GM12878 (cell line): Measurements from ENCODE around the gene EPHB2. TPM values are rescaled to one million over a fixed set of nuclear protein-coding genes. Genes with fewer than 3 reads are reported as not detected.

Experiments
- ATAC-seq: fragments of 200-7000 bp; cut with Tn5 transposase; 3 replicates; pipeline ENCODE4 v1.9.1; 2020; ENCODE audit warnings: mild to moderate bottlenecking, moderate library complexity
- BruUV-seq: library from RNA; stranded (reverse); fragments of 400-500 nt; replicated peaks from 2 replicates; lab custom pipeline; 2021; lab: Mats Ljungman, UMichigan
- CTCF ChIA-PET: fragments of 300-600 bp; sonication (Branson Sonifier 250); formaldehyde crosslinking; extraction: SDS; loops from one replicate; lab custom pipeline; 2021; ENCODE audit warnings: inconsistent platforms; lab: Yijun Ruan, JAX
- POLR2A ChIA-PET: fragments of 350-600 bp; formaldehyde crosslinking; extraction: SDS; loops from one replicate; lab custom pipeline; 2021; ENCODE audit warnings: inconsistent platforms; lab: Charles Lee
- RAD21 ChIA-PET: fragments of 300-600 bp; sonication (Branson Sonifier 250); formaldehyde crosslinking; loops from one replicate; lab custom pipeline; 2023; ENCODE audit warnings: antibody characterized with exemption; ENCODE audit not compliant: unreplicated experiment; lab: Charles Lee
- SMC1A ChIA-PET: fragments of 300-600 bp; sonication (Branson Sonifier 250); formaldehyde crosslinking; loops from one replicate; lab custom pipeline; 2023; ENCODE audit not compliant: unreplicated experiment, uncharacterized antibody; lab: Charles Lee
- DNase-seq: peaks from one replicate; pipeline ENCODE4 v3.0.0-alpha.2; 2011; ENCODE audit warnings: low read depth, low spot score
- FAIRE-seq: peaks from 3 replicates; lab custom pipeline; 2011; peaks lifted over from hg19 to GRCh38; lab: Jason Lieb, UNC
- H2AFZ ChIP-seq: 2 replicates; pipeline ENCODE4 v1.6.0; 2011; ENCODE audit warnings: low read depth, low read length, control low read depth; ENCODE audit not compliant: control insufficient read depth
- H3K27ac ChIP-seq: 2 replicates; pipeline ENCODE4 v1.5.1; 2011; ENCODE audit warnings: control low read depth; ENCODE audit not compliant: control insufficient read depth, insufficient read depth
- H3K27me3 ChIP-seq, 2 experiments: replicated peaks in 1 of 2; 2 replicates each; pipeline versions ENCODE4 v1.6.0 to v1.6.1; 2011; ENCODE audit warnings: low read length in 1 of 2; ENCODE audit not compliant: control insufficient read depth in 2 of 2, insufficient read depth in 2 of 2
- H3K36me3 ChIP-seq, 2 experiments: 2 replicates each; pipeline ENCODE4 v1.5.1; 2011; ENCODE audit warnings: low read length in 1 of 2; ENCODE audit not compliant: control insufficient read depth in 2 of 2, insufficient read depth in 2 of 2
- H3K4me1 ChIP-seq: 2 replicates; pipeline ENCODE4 v1.6.1; 2011; ENCODE audit warnings: mild to moderate bottlenecking, low read length, moderate library complexity, mixed read lengths; ENCODE audit not compliant: control insufficient read depth, insufficient read depth
- H3K4me2 ChIP-seq: 2 replicates; pipeline ENCODE4 v1.6.0; 2011; ENCODE audit warnings: control low read depth; ENCODE audit not compliant: control insufficient read depth, insufficient read depth
- H3K4me3 ChIP-seq: fragments of 200-600 bp; sonication (generic); 2 replicates; pipeline ENCODE4 v1.5.1; 2016
- H3K79me2 ChIP-seq: 2 replicates; pipeline ENCODE4 v1.6.0; 2011; ENCODE audit warnings: low read length; ENCODE audit not compliant: control insufficient read depth, insufficient read depth
- H3K9ac ChIP-seq: 2 replicates; pipeline ENCODE4 v1.8.0; 2011; ENCODE audit warnings: low read length, control low read depth, mixed read lengths; ENCODE audit not compliant: control insufficient read depth, insufficient read depth
- H3K9me3 ChIP-seq: replicated peaks from 3 replicates; pipeline ENCODE4 v1.5.1; 2011; ENCODE audit warnings: mild to moderate bottlenecking, low read length; ENCODE audit not compliant: control insufficient read depth, insufficient read depth
- H4K20me1 ChIP-seq: 2 replicates; pipeline ENCODE4 v1.6.0; 2011; ENCODE audit not compliant: control insufficient read depth, insufficient read depth
- CHD4 ChIP-seq: fragments of 200-600 bp; sonication (generic); IDR thresholded peaks from 2 replicates; pipeline ENCODE4 v1.6.1; 2016; ENCODE audit warnings: mild to moderate bottlenecking
- E2F8 ChIP-seq: fragments of 450-650 bp; IDR thresholded peaks from 2 replicates; pipeline ENCODE4 v1.6.1; 2018; ENCODE audit warnings: mild to moderate bottlenecking, low read depth, moderate library complexity; ENCODE audit not compliant: partially characterized antibody
- ELK1 ChIP-seq: IDR thresholded peaks from 2 replicates; pipeline ENCODE4 v1.6.1; 2012; ENCODE audit warnings: low read depth, low read length, improper control_type of control experiment
- FOS ChIP-seq: IDR thresholded peaks from 3 replicates; pipeline ENCODE4 v1.6.1; 2011; ENCODE audit warnings: borderline replicate concordance; ENCODE audit not compliant: insufficient read length; ENCODE audit errors: extremely low read depth
- NBN ChIP-seq: fragments of 450-650 bp; IDR thresholded peaks from 2 replicates; pipeline ENCODE4 v1.6.1; 2016
- RAD51 ChIP-seq: fragments of 450-650 bp; IDR thresholded peaks from 2 replicates; pipeline ENCODE4 v1.6.1; 2016; ENCODE audit warnings: moderate library complexity, mild to moderate bottlenecking, inconsistent platforms
- RB1 ChIP-seq: fragments of 450-650 bp; formaldehyde crosslinking; IDR thresholded peaks from 2 replicates; pipeline ENCODE4 v1.6.1; 2017; ENCODE audit warnings: mild to moderate bottlenecking, borderline replicate concordance
- RUNX3 ChIP-seq: IDR thresholded peaks from 2 replicates; pipeline ENCODE4 v1.6.1; 2012; ENCODE audit warnings: low read length, inconsistent platforms
- SPI1 ChIP-seq: IDR thresholded peaks from 2 replicates; pipeline ENCODE4 v1.6.1; 2011; ENCODE audit warnings: low read depth, mild to moderate bottlenecking, low read length, moderate library complexity, borderline replicate concordance; ENCODE audit not compliant: insufficient read depth
- ZNF274 ChIP-seq: IDR thresholded peaks from one replicate; pipeline ENCODE4 v1.8.0; 2011; ENCODE audit not compliant: insufficient read length, insufficient read depth
- ZNF622 ChIP-seq: fragments of 450-650 bp; IDR thresholded peaks from 2 replicates; pipeline ENCODE4 v1.6.1; 2017; ENCODE audit warnings: mild to moderate bottlenecking, inconsistent platforms
- ZNF687 ChIP-seq: fragments of 450-650 bp; IDR thresholded peaks from 2 replicates; pipeline ENCODE4 v1.6.1; 2017; ENCODE audit warnings: mild to moderate bottlenecking, moderate library complexity
- ZZZ3 ChIP-seq: IDR thresholded peaks from 2 replicates; pipeline ENCODE4 v1.6.1; 2011; ENCODE audit warnings: low read depth; ENCODE audit not compliant: control insufficient read depth, insufficient read length
- WGBS: methylation state at CpG from one replicate; pipeline ENCODE4 v1.1.6; 2016; ENCODE audit warnings: low lambda C conversion rate; ENCODE audit not compliant: insufficient replicate concordance, insufficient coverage; ENCODE audit errors: missing lambda C conversion rate; 5-methylcytosine and 5-hydroxymethylcytosine counted together
- in situ Hi-C: fragments of 300-500 bp; cut with MboI; formaldehyde crosslinking; loops from 9 replicates; pipeline ENCODE4 v1.14.3; 2018; ENCODE audit warnings: mixed read lengths
- intact Hi-C: fragments of 100-400 bp; cut with micrococcal nuclease; formaldehyde crosslinking; loops from one replicate; pipeline ENCODE4 v1.14.2; 2022; ENCODE audit not compliant: unreplicated experiment
- polyA plus RNA-seq, 11 experiments: library from polyadenylated mRNA; depleted of rRNA in 4 of 11; unstranded in 6 of 11; stranded (reverse) in 5 of 11; fragments of >200 nt; fragmentation: Nextera tagmentation in 4 of 11; fragmentation: Illumina TruSeq in 1 of 11; extraction: Ambion mirVana in 4 of 11; extraction: Trizol in 1 of 11; gene quantifications; 1 replicate in 1 of 11; 2 replicates in 10 of 11; pipeline versions ENCODE4 v1.2.1 to v1.2.3, GENCODE V29; 2011 to 2016; ENCODE audit warnings: inconsistent platforms in 2 of 11, missing spikeins in 2 of 11, low read depth in 1 of 11
- total RNA-seq, 4 experiments: library from RNA; depleted of rRNA in 3 of 4; stranded (reverse); fragments of >200 nt in 3 of 4; fragmentation: Illumina TruSeq in 1 of 4; extraction: Trizol in 1 of 4; gene quantifications; 2 replicates each; pipeline versions ENCODE4 v1.2.1 to v1.2.3, GENCODE V29; 2013 to 2021

The EPHB2 gene
- total and polyA plus RNA-seq, 10 of the 15 experiments (the other 5 are each of a cell fraction or from before 2014, with no cell fraction given), result 0.13 to 3.3 (median 0.92) TPM

- DNase-seq (no peak), FAIRE-seq (no peak), ATAC-seq (no peak)
- POLR2A ChIA-PET, result no interaction called here
- no peaks in the 10 kb centered on the region; a peak in 1 of 4 replicates for H3K27me3 ChIP-seq
- H4K20me1 ChIP-seq, result no peaks in the 10 kb centered on the region
- intact Hi-C loops (no loop called here), in situ Hi-C loops (no loop called here)
- CTCF ChIA-PET, result interaction anchor here (0.7 kb wide), 1 partner anchor 211 kb away, joined by 3 read pairs; no protein-coding TSS in a partner anchor
- no peak overlapping the region for H3K4me2 ChIP-seq
- no peak overlapping the region for H3K9ac ChIP-seq
- BruUV-seq, result no TSS peak
- RAD21 ChIA-PET, result no interaction called here
- no peaks in the 10 kb centered on the region for H3K36me3 ChIP-seq
- H3K79me2 ChIP-seq, result no peaks in the 10 kb centered on the region
- no peak overlapping the region for H3K27ac ChIP-seq
- 42% methylated on average over 15 of the region's 15 CpGs for WGBS
- SMC1A ChIA-PET, result no interaction called here
- no peaks in the 10 kb centered on the region for H3K9me3 ChIP-seq
- H2AFZ ChIP-seq, result no peak overlapping the region
- H3K4me3 ChIP-seq, result no peak overlapping the region
- no peaks in the 10 kb centered on the region for H3K4me1 ChIP-seq
- TF ChIP-seq ZNF622 (no peak), ELK1 (no peak), E2F8 (no peak), ZNF687 (no peak), RUNX3 (no peak), ZNF274 (no peak), SPI1 (no peak), NBN (no peak), CHD4 (no peak), RB1 (no peak), FOS (no peak), ZZZ3 (no peak), RAD51 (no peak)
Observed at GRCh38 chr1:22915816-22916470, 205.3 kb downstream of the EPHB2 start.
